ENCODE results near the gene DND1. TPM values are rescaled to one million over a fixed set of nuclear protein-coding genes. Genes with fewer than 3 reads are reported as not detected.

DND1 gene
- total and polyA plus RNA-seq, 4 donors: 0.29 to 0.92 (median 0.37) TPM; not detected in 1

- WGBS: 93% methylated on average over 4 of the region's 4 CpGs
Measured at GRCh38 chr5:140696891-140697492, 23.6 kb upstream of the DND1 start.

More at GRCh38 chr5:140696891-140697492, 23.6 kb upstream of the DND1 start:
- no peaks in the 10 kb centered on the region for H3K9me3 ChIP-seq (ENCODE audit: control insufficient read depth in 4 of 4, low read length in 3 of 4)
- no peak overlapping the region for H3K9ac ChIP-seq (ENCODE audit: low read depth in 1 of 2, low read length in 2 of 2)
- TF ChIP-seq MAX (IDR thresholded peaks at IDR 0.05): no peak
- no peak for TF ChIP-seq HNF4G (IDR thresholded peaks at IDR 0.05)
- no peak for TF ChIP-seq FOXA2 (IDR thresholded peaks at IDR 0.05)
- TF ChIP-seq CTCF (IDR thresholded peaks at IDR 0.05; ENCODE audit: low read depth, low read length, missing input control): no peak
- TF ChIP-seq HNF4A (conservative IDR thresholded peaks at IDR 0.05): no peak
- TF ChIP-seq ZBTB33 (IDR thresholded peaks at IDR 0.05): no peak
- no peak for TF ChIP-seq GABPA (IDR thresholded peaks at IDR 0.05 in 1 of 2, conservative IDR thresholded peaks at IDR 0.05 in 1 of 2)
- TF ChIP-seq REST (IDR thresholded peaks at IDR 0.05): no peak
- TF ChIP-seq SP1 (IDR thresholded peaks at IDR 0.05): no peak
- no peak for TF ChIP-seq RAD21 (IDR thresholded peaks at IDR 0.05)
- TF ChIP-seq NR2F2 (IDR thresholded peaks at IDR 0.05): no peak
- no peak for TF ChIP-seq YY1 (IDR thresholded peaks at IDR 0.05)
- TF ChIP-seq EGR1 (IDR thresholded peaks at IDR 0.05; ENCODE audit: low read depth in 2 of 2): no peak
- no peak for TF ChIP-seq TAF1 (conservative IDR thresholded peaks at IDR 0.05)
- no peak for TF ChIP-seq RXRA (IDR thresholded peaks at IDR 0.05)
- TF ChIP-seq ATF3 (IDR thresholded peaks at IDR 0.05): no peak
- no peak for TF ChIP-seq JUND (IDR thresholded peaks at IDR 0.05)
- TF ChIP-seq FOXA1 (IDR thresholded peaks at IDR 0.05): no peak
- peaks cover 4 to 21% (median 18%) of the 10 kb centered on the region in 4 donors for H3K4me1 ChIP-seq (ENCODE audit: control insufficient read depth in 4 of 4, insufficient read depth in 4 of 4, low read length in 3 of 4)
- peaks cover 12 to 57% (median 48%) of the 10 kb centered on the region in 4 donors for H3K36me3 ChIP-seq (ENCODE audit: control insufficient read depth in 4 of 4, insufficient read depth in 3 of 4, low read depth in 1 of 4, low read length in 3 of 4)
- H3K27ac ChIP-seq (ENCODE audit: low read depth in 1 of 2, low read length in 2 of 2): no peak overlapping the region
- DNase-seq (ENCODE audit: low spot score): no peak
- H3K27me3 ChIP-seq (ENCODE audit: control insufficient read depth in 4 of 4, insufficient read depth in 4 of 4, low read length in 3 of 4): no peaks in the 10 kb centered on the region
- no peak overlapping the region for H3K4me3 ChIP-seq (ENCODE audit: low read depth in 1 of 3, low read length in 3 of 3)

Measured in liver (tissue), 9 donors.